H9 (cell line): ENCODE data around the gene GDNF. TPM values are rescaled to one million over a fixed set of nuclear protein-coding genes. Genes with fewer than 3 reads are reported as not detected.

Source experiments
- DNase-seq: peaks from one replicate; pipeline ENCODE4 v3.0.0-alpha.2; 2017
- H2AFZ ChIP-seq: one replicate; pipeline ENCODE4 v1.6.1; 2013; ENCODE audit warnings: mild to moderate bottlenecking, low read length, control low read depth, moderate library complexity
- H2AK5ac ChIP-seq: 2 replicates; pipeline ENCODE4 v1.6.1; 2013; ENCODE audit warnings: low read length, control low read depth, mixed read lengths; ENCODE audit not compliant: insufficient read length
- H2BK120ac ChIP-seq: one replicate; pipeline ENCODE4 v1.6.1; 2013; ENCODE audit warnings: low read depth, mild to moderate bottlenecking, low read length, control low read depth, inconsistent platforms; ENCODE audit not compliant: poor library complexity, severe bottlenecking
- H2BK12ac ChIP-seq: 2 replicates; pipeline ENCODE4 v1.6.1; 2013; ENCODE audit warnings: low read length, control low read depth, mixed read lengths, low read depth; ENCODE audit not compliant: insufficient read length
- H2BK15ac ChIP-seq: 2 replicates; pipeline ENCODE4 v1.6.1; 2013; ENCODE audit warnings: low read depth, low read length, control low read depth
- H2BK20ac ChIP-seq: one replicate; pipeline ENCODE4 v1.6.1; 2013; ENCODE audit warnings: low read depth, mild to moderate bottlenecking, low read length, control low read depth, inconsistent platforms; ENCODE audit not compliant: poor library complexity, severe bottlenecking
- H2BK5ac ChIP-seq: 2 replicates; pipeline ENCODE4 v1.6.1; 2013; ENCODE audit warnings: low read length, control low read depth, mixed read lengths; ENCODE audit not compliant: insufficient read length
- H3K14ac ChIP-seq: 2 replicates; pipeline ENCODE4 v1.6.1; 2013; ENCODE audit warnings: low read length, control low read depth; ENCODE audit not compliant: insufficient read depth
- H3K18ac ChIP-seq: 2 replicates; pipeline ENCODE4 v1.6.1; 2013; ENCODE audit warnings: low read depth, mild to moderate bottlenecking, mixed read lengths, low read length, control low read depth; ENCODE audit not compliant: insufficient read length
- H3K23ac ChIP-seq: 2 replicates; pipeline ENCODE4 v1.6.1; 2013; ENCODE audit warnings: low read length, control low read depth, mixed read lengths, low read depth; ENCODE audit not compliant: insufficient read length
- H3K23me2 ChIP-seq: 2 replicates; pipeline ENCODE4 v1.6.1; 2013; ENCODE audit warnings: low read depth, mild to moderate bottlenecking, mixed read lengths, low read length, control low read depth; ENCODE audit not compliant: insufficient read length, poor library complexity, severe bottlenecking
- H3K27ac ChIP-seq: 2 replicates; pipeline ENCODE4 v1.5.1; 2013; ENCODE audit warnings: low read length, control low read depth, mixed read lengths, low read depth; ENCODE audit not compliant: insufficient read length
- H3K27me3 ChIP-seq: 2 replicates; pipeline ENCODE4 v1.6.1; 2013; ENCODE audit warnings: low read length, control low read depth, inconsistent platforms; ENCODE audit not compliant: insufficient read depth
- H3K4ac ChIP-seq: 2 replicates; pipeline ENCODE4 v1.6.1; 2013; ENCODE audit warnings: low read depth, mild to moderate bottlenecking, control low read depth, inconsistent platforms, low read length, moderate library complexity
- H3K4me1 ChIP-seq: 2 replicates; pipeline ENCODE4 v1.6.1; 2013; ENCODE audit warnings: low read length, control low read depth, inconsistent platforms; ENCODE audit not compliant: insufficient read depth
- H3K4me2 ChIP-seq: 2 replicates; pipeline ENCODE4 v1.6.1; 2013; ENCODE audit warnings: low read length, control low read depth, mixed read lengths; ENCODE audit not compliant: insufficient read length, insufficient read depth
- H3K56ac ChIP-seq: 2 replicates; pipeline ENCODE4 v1.6.1; 2013; ENCODE audit warnings: low read depth, mild to moderate bottlenecking, mixed read lengths, low read length, control low read depth; ENCODE audit not compliant: insufficient read length
- H3K79me1 ChIP-seq: 2 replicates; pipeline ENCODE4 v1.6.1; 2013; ENCODE audit warnings: low read depth, mild to moderate bottlenecking, moderate library complexity, low read length, control low read depth, inconsistent platforms; ENCODE audit not compliant: insufficient read depth, poor library complexity, severe bottlenecking
- H3K79me2 ChIP-seq: 2 replicates; pipeline ENCODE4 v1.6.1; 2013; ENCODE audit warnings: low read length, control low read depth, inconsistent platforms; ENCODE audit not compliant: insufficient read depth
- H3K9ac ChIP-seq: 2 replicates; pipeline ENCODE4 v1.6.1; 2013; ENCODE audit warnings: low read length, control low read depth, mixed read lengths; ENCODE audit not compliant: insufficient read length; ENCODE audit errors: extremely low read depth
- H3K9me3 ChIP-seq: one replicate; pipeline ENCODE4 v1.6.1; 2013; ENCODE audit warnings: low read depth, low read length, inconsistent platforms; ENCODE audit not compliant: control insufficient read depth
- H3T11ph ChIP-seq: one replicate; pipeline ENCODE4 v1.6.1; 2013; ENCODE audit warnings: mild to moderate bottlenecking, low read length, control low read depth, inconsistent platforms
- H4K20me1 ChIP-seq: one replicate; pipeline ENCODE4 v1.6.1; 2013; ENCODE audit not compliant: control insufficient read depth, insufficient read length, insufficient read depth
- H4K5ac ChIP-seq: 2 replicates; pipeline ENCODE4 v1.6.1; 2013; ENCODE audit warnings: low read depth, mild to moderate bottlenecking, mixed read lengths, low read length, control low read depth; ENCODE audit not compliant: insufficient read length
- H4K8ac ChIP-seq: replicated peaks from 2 replicates; pipeline ENCODE4 v1.6.1; 2013; ENCODE audit warnings: low read length, control low read depth, mixed read lengths, low read depth; ENCODE audit not compliant: insufficient read length
- H4K91ac ChIP-seq: 2 replicates; pipeline ENCODE4 v1.6.1; 2013; ENCODE audit warnings: low read depth, mild to moderate bottlenecking, moderate library complexity, mixed read lengths, low read length, control low read depth; ENCODE audit not compliant: insufficient read length
- H3K27ac Mint-ChIP-seq, 3 experiments: 2 replicates in 2 of 3; 3 replicates in 1 of 3; pipeline ENCODE4 v1.8.0; 2020 to 2021; ENCODE audit warnings: mixed read lengths in 3 of 3, mild to moderate bottlenecking in 1 of 3, moderate library complexity in 1 of 3
- H3K27me3 Mint-ChIP-seq: 2 replicates; pipeline ENCODE4 v1.8.0; 2021; ENCODE audit warnings: low read depth, mild to moderate bottlenecking, moderate library complexity, mixed read lengths
- H3K36me3 Mint-ChIP-seq, 3 experiments: 2 replicates in 2 of 3; 3 replicates in 1 of 3; pipeline ENCODE4 v1.8.0; 2020 to 2021; ENCODE audit warnings: low read depth in 3 of 3, mixed read lengths in 3 of 3; ENCODE audit not compliant: insufficient read depth in 1 of 3
- H3K4me1 Mint-ChIP-seq, 2 experiments: 2 replicates each; pipeline ENCODE4 v1.8.0; 2020; ENCODE audit warnings: mixed read lengths in 2 of 2
- H3K4me3 Mint-ChIP-seq, 2 experiments: 2 replicates in 1 of 2; 3 replicates in 1 of 2; pipeline ENCODE4 v1.8.0; 2020 to 2021; ENCODE audit warnings: mild to moderate bottlenecking in 2 of 2, mixed read lengths in 2 of 2, moderate library complexity in 1 of 2
- H3K9me3 Mint-ChIP-seq, 2 experiments: 2 replicates in 1 of 2; 3 replicates in 1 of 2; pipeline ENCODE4 v1.8.0; 2020; ENCODE audit warnings: mild to moderate bottlenecking in 2 of 2, mixed read lengths in 2 of 2, moderate library complexity in 1 of 2
- WGBS: extraction: QIAGEN DNeasy Blood & Tissue Kit; methylation state at CpG from one replicate; pipeline ENCODE4 v1.1.7; 2013; ENCODE audit warnings: missing lambda C conversion rate, low lambda C conversion rate, mixed read lengths; ENCODE audit not compliant: insufficient read length; ENCODE audit errors: extremely low coverage; 5-methylcytosine and 5-hydroxymethylcytosine counted together
- total RNA-seq: library from RNA; stranded (reverse); gene quantifications from 2 replicates; pipeline ENCODE4 v1.2.1, GENCODE V29; 2021
- TF ChIP-seq, protein P1 (sequence below): fragments of 200-600 bp; sonication (generic); conservative IDR thresholded peaks from 3 replicates; pipeline ENCODE4 v1.8.0; 2021; ENCODE audit warnings: antibody characterized with exemption, mild to moderate bottlenecking

Gene GDNF
- total RNA-seq, 1 experiment from 2014 or later: not detected

GRCh38 chr5:37857696-37858095 lies 17.9 kb upstream of the GDNF start:
- Histone ChIP-seq H4K5ac (no peak overlapping the region), H3K27ac (no peak overlapping the region)
- H3K9me3 Mint-ChIP-seq: peaks cover 4 to 5% of the 10 kb centered on the region in 2 experiments; a peak in 3 of 5 replicates

More at GRCh38 chr5:37857696-37858095, 17.9 kb upstream of the GDNF start:
- H3K23ac ChIP-seq: no peak overlapping the region
- H4K8ac ChIP-seq: no peak overlapping the region
- Mint-ChIP-seq H3K4me1 (no peaks in the 10 kb centered on the region), H3K27me3 (peaks cover 3% of the 10 kb centered on the region), H3K27ac (no peak overlapping the region), H3K4me3 (no peak overlapping the region), H3K36me3 (0 out of 7 replicates have a peak, but pooled peaks cover 0 to 2% (median 0%) of the 10 kb centered on the region in 3 experiments)
- TF ChIP-seq, protein P1, sequence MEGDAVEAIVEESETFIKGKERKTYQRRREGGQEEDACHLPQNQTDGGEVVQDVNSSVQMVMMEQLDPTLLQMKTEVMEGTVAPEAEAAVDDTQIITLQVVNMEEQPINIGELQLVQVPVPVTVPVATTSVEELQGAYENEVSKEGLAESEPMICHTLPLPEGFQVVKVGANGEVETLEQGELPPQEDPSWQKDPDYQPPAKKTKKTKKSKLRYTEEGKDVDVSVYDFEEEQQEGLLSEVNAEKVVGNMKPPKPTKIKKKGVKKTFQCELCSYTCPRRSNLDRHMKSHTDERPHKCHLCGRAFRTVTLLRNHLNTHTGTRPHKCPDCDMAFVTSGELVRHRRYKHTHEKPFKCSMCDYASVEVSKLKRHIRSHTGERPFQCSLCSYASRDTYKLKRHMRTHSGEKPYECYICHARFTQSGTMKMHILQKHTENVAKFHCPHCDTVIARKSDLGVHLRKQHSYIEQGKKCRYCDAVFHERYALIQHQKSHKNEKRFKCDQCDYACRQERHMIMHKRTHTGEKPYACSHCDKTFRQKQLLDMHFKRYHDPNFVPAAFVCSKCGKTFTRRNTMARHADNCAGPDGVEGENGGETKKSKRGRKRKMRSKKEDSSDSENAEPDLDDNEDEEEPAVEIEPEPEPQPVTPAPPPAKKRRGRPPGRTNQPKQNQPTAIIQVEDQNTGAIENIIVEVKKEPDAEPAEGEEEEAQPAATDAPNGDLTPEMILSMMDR: no peak
- H2BK120ac ChIP-seq: no peak overlapping the region
- no peaks in the 10 kb centered on the region; the same call in 1 of the 2 replicates for H3K27me3 ChIP-seq
- no peak overlapping the region for H2BK5ac ChIP-seq
- no peak overlapping the region for H3T11ph ChIP-seq
- H2BK15ac ChIP-seq: no peak overlapping the region
- no peaks in the 10 kb centered on the region for H3K79me2 ChIP-seq
- H2AK5ac ChIP-seq: no peak overlapping the region
- H2BK12ac ChIP-seq: no peak overlapping the region
- no peak overlapping the region for H2AFZ ChIP-seq
- H3K14ac ChIP-seq: no peak overlapping the region
- no peak overlapping the region for H3K4ac ChIP-seq
- H3K4me2 ChIP-seq: no peak overlapping the region
- no peak overlapping the region for H2BK20ac ChIP-seq
- H3K23me2 ChIP-seq: no peaks in the 10 kb centered on the region
- H3K56ac ChIP-seq: no peak overlapping the region
- no peak overlapping the region for H3K9ac ChIP-seq
- DNase-seq: no peak
- no peaks in the 10 kb centered on the region for H4K20me1 ChIP-seq
- H3K18ac ChIP-seq: no peak overlapping the region
- H3K4me1 ChIP-seq: no peaks in the 10 kb centered on the region
- H3K9me3 ChIP-seq: no peaks in the 10 kb centered on the region
- no CpG with 5 or more reads among the region's 1 CpG for WGBS
- no peaks in the 10 kb centered on the region for H3K79me1 ChIP-seq
- H4K91ac ChIP-seq: no peak overlapping the region
